GM10266 (cell line): ENCODE results near the gene NUDT21.
"Not testable (repeated sequence)": the region's sequence is repeated elsewhere in the genome, so short reads cannot be mapped to it uniquely, and the experiment has no call there.

Experiments
- DNase-seq: peaks from one replicate; pipeline ENCODE4 v3.0.0; 2012; ENCODE audit errors: extremely low spot score
- CTCF ChIP-seq: IDR thresholded peaks from 2 replicates; pipeline ENCODE4 v1.5.1; 2012; ENCODE audit warnings: mild to moderate bottlenecking, low read depth; ENCODE audit not compliant: control insufficient read depth, insufficient read depth; ENCODE audit errors: missing control alignments

Gene NUDT21

GRCh38 chr16:56450986-56451752 is at the start of gene NUDT21, which contains the start of gene OGFOD1:
NUDT21 (minus strand) TSS chr16:56451332; CDS start chr16:56451202, 130 bp downstream.
OGFOD1 (plus strand) TSS chr16:56451554; CDS start chr16:56451613, 59 bp downstream.
- TF ChIP-seq CTCF: no peak
- peak; percentile 95 for DNase-seq

- TF ChIP-seq CTCF: no peak
- DNase-seq: no peak
Observed at GRCh38 chr16:56493815-56494214, 42.7 kb upstream of the NUDT21 start.

- DNase-seq: no peak
- no peak for TF ChIP-seq CTCF
Observed at GRCh38 chr16:56493126-56493525, 42.0 kb upstream of the NUDT21 start.

GRCh38 chr16:56491657-56492261 is 40.6 kb upstream of the NUDT21 start:
- DNase-seq: no peak
- TF ChIP-seq CTCF: no peak

GRCh38 chr16:56488868-56489267 is 37.7 kb upstream of the NUDT21 start:
- not testable (repeated sequence) for DNase-seq

GRCh38 chr16:56488035-56488434 is 36.9 kb upstream of the NUDT21 start:
- no peak for DNase-seq
- TF ChIP-seq CTCF: no peak

GRCh38 chr16:56483394-56483793 is 32.3 kb upstream of the NUDT21 start:
- no peak for TF ChIP-seq CTCF
- no peak for DNase-seq
